K562 (cell line): ENCODE measurements around the gene SYNPO. TPM values are rescaled to one million over a fixed set of nuclear protein-coding genes. Genes with fewer than 3 reads are reported as not detected.

ENCODE experiments used
- ATAC-seq: fragments of 200-7000 bp; cut with Tn5 transposase; 3 replicates; pipeline ENCODE4 v1.9.1; 2020; ENCODE audit warnings: moderate library complexity
- BruUV-seq: library from RNA; stranded (reverse); fragments of 400-500 nt; replicated peaks from 2 replicates; lab custom pipeline; 2021; lab: Mats Ljungman, UMichigan
- CTCF ChIA-PET: fragments of 300-600 bp; formaldehyde crosslinking; extraction: SDS; loops from one replicate; lab custom pipeline; 2021; ENCODE audit warnings: low intra/inter-chr PET ratio; lab: Yijun Ruan, JAX
- POLR2A ChIA-PET: fragments of 300-600, 350-650 bp; sonication (Branson Sonifier 250); formaldehyde crosslinking; extraction: SDS; loops from one replicate; lab custom pipeline; 2021; ENCODE audit warnings: antibody characterized with exemption, inconsistent platforms; lab: Yijun Ruan, JAX
- DNase-seq, 4 experiments: peaks; one replicate each; pipeline versions ENCODE4 v3.0.0 to v3.0.0-alpha.2; 2011 to 2018; ENCODE audit warnings: low spot score in 3 of 4, mixed read lengths in 3 of 4; ENCODE audit errors: extremely low read depth in 1 of 4
- FAIRE-seq: peaks from 2 replicates; lab custom pipeline; 2011; peaks lifted over from hg19 to GRCh38; lab: Jason Lieb, UNC
- H2AFZ ChIP-seq: 2 replicates; pipeline ENCODE4 v1.6.0; 2011; ENCODE audit warnings: low read depth, low read length, control low read depth, inconsistent platforms
- H3K27ac ChIP-seq: fragments of 200-600 bp; 3 replicates; pipeline ENCODE4 v1.8.0; 2011; ENCODE audit warnings: low read depth, mild to moderate bottlenecking, control low read depth, inconsistent platforms, low read length, moderate library complexity, mixed read lengths; ENCODE audit errors: extremely low read depth
- H3K27me3 ChIP-seq, 2 experiments: fragments of 300-600 bp in 1 of 2; 2 replicates in 1 of 2; 3 replicates in 1 of 2; pipeline versions ENCODE4 v1.6.0 to v1.8.0; 2011; ENCODE audit warnings: inconsistent platforms in 2 of 2, low read length in 2 of 2, mild to moderate bottlenecking in 1 of 2, mixed read lengths in 1 of 2, moderate library complexity in 1 of 2; ENCODE audit not compliant: control insufficient read depth in 2 of 2, insufficient read depth in 2 of 2
- H3K36me3 ChIP-seq: fragments of 300-600 bp; 3 replicates; pipeline ENCODE4 v1.8.0; 2011; ENCODE audit warnings: mild to moderate bottlenecking, low read length, inconsistent platforms; ENCODE audit not compliant: control insufficient read depth, insufficient read depth
- H3K4me1 ChIP-seq, 2 experiments: fragments of 200-600 bp in 1 of 2; replicated peaks in 1 of 2; 2 replicates in 1 of 2; 3 replicates in 1 of 2; pipeline versions ENCODE4 v1.5.1 to v1.8.0; 2011; ENCODE audit warnings: inconsistent platforms in 2 of 2, low read length in 2 of 2, mild to moderate bottlenecking in 1 of 2, mixed read lengths in 1 of 2, moderate library complexity in 1 of 2; ENCODE audit not compliant: control insufficient read depth in 2 of 2, insufficient read depth in 2 of 2
- H3K4me2 ChIP-seq: 2 replicates; pipeline ENCODE4 v1.6.1; 2011; ENCODE audit warnings: low read length, control low read depth, inconsistent platforms, mixed read lengths; ENCODE audit not compliant: insufficient read depth
- H3K4me3 ChIP-seq: fragments of 200-600 bp; sonication (generic), shearing (Covaris generic); 2 replicates; pipeline ENCODE4 v1.5.1; 2016; ENCODE audit warnings: control low read depth, inconsistent platforms
- H3K79me2 ChIP-seq: fragments of 200-600 bp; 3 replicates; pipeline ENCODE4 v1.8.0; 2011; ENCODE audit warnings: low read length, inconsistent platforms; ENCODE audit not compliant: control insufficient read depth, insufficient read depth
- H3K9ac ChIP-seq, 2 experiments: 2 replicates each; pipeline versions ENCODE4 v1.6.0 to v1.6.1; 2011; ENCODE audit warnings: low read depth in 2 of 2, low read length in 2 of 2, control low read depth in 1 of 2, inconsistent platforms in 1 of 2, mild to moderate bottlenecking in 1 of 2, mixed read lengths in 1 of 2; ENCODE audit not compliant: insufficient read depth in 1 of 2
- H3K9me1 ChIP-seq: one replicate; pipeline ENCODE4 v1.6.0; 2011; ENCODE audit warnings: inconsistent platforms, mild to moderate bottlenecking, low read length, moderate library complexity; ENCODE audit not compliant: control insufficient read depth, insufficient read depth
- H3K9me3 ChIP-seq: replicated peaks from 2 replicates; pipeline ENCODE4 v1.5.1; 2011; ENCODE audit warnings: low read depth, low read length, inconsistent platforms; ENCODE audit not compliant: control insufficient read depth, insufficient read depth
- H4K20me1 ChIP-seq: replicated peaks from 2 replicates; pipeline ENCODE4 v1.6.1; 2011; ENCODE audit warnings: low read length, inconsistent platforms, mixed read lengths; ENCODE audit not compliant: control insufficient read depth, insufficient read depth
- AFF4 ChIP-seq: sonication (generic); formaldehyde crosslinking; IDR thresholded peaks from 2 replicates; pipeline ENCODE4 v1.8.0; 2023; ENCODE audit warnings: mild to moderate bottlenecking, missing genetic modification reagents
- BRF2 ChIP-seq: IDR thresholded peaks from 3 replicates; pipeline ENCODE4 v1.6.1; 2011; ENCODE audit warnings: borderline replicate concordance, mild to moderate bottlenecking; ENCODE audit not compliant: insufficient read length, insufficient read depth
- SREBF1 ChIP-seq: fragments of 150-350 bp; IDR thresholded peaks from 2 replicates; pipeline ENCODE4 v1.6.1; 2014; ENCODE audit warnings: antibody characterized with exemption, low read depth, low read length, borderline replicate concordance
- TAF7 ChIP-seq: fragments of 450-650 bp; IDR thresholded peaks from 2 replicates; pipeline ENCODE4 v1.6.1; 2016; ENCODE audit warnings: missing genetic modification characterization, missing compliant biosample characterization
- USF1 ChIP-seq: sonication (generic); formaldehyde crosslinking; IDR thresholded peaks from 2 replicates; pipeline ENCODE4 v1.9.0; 2022; ENCODE audit warnings: mild to moderate bottlenecking, missing genetic modification reagents
- ZNF586 ChIP-seq: fragments of 450-650 bp; formaldehyde crosslinking; conservative IDR thresholded peaks from 2 replicates; pipeline ENCODE4 v1.4.0; 2020; ENCODE audit warnings: mild to moderate bottlenecking, moderate library complexity
- WGBS: fragments of 100-300 bp; shearing (Covaris generic); methylation state at CpG from one replicate; pipeline ENCODE4 v1.1.6; 2016; ENCODE audit warnings: low coverage, mixed read lengths; ENCODE audit not compliant: insufficient coverage; ENCODE audit errors: missing lambda C conversion rate; 5-methylcytosine and 5-hydroxymethylcytosine counted together
- in situ Hi-C: fragments of 300-500 bp; cut with MboI; formaldehyde crosslinking; loops from 4 replicates; pipeline ENCODE4 v1.15.0; 2018; ENCODE audit warnings: inconsistent platforms, mixed read lengths
- intact Hi-C: fragments of 100-400 bp; cut with micrococcal nuclease; formaldehyde crosslinking; loops from 2 replicates; pipeline ENCODE4 v1.14.2; 2022
- polyA plus RNA-seq, 8 experiments: library from polyadenylated mRNA; depleted of rRNA in 4 of 8; stranded (reverse) in 5 of 8; unstranded in 3 of 8; fragments of >200 nt; fragmentation: Nextera tagmentation in 2 of 8; fragmentation: Illumina TruSeq in 1 of 8; extraction: Ambion mirVana in 2 of 8; extraction: Trizol in 1 of 8; gene quantifications; 2 replicates each; pipeline versions ENCODE4 v1.2.1 to v1.2.3, GENCODE V29; 2011 to 2014; ENCODE audit warnings: inconsistent platforms in 1 of 8, missing spikeins in 1 of 8
- total RNA-seq, 7 experiments: library from RNA; depleted of rRNA in 6 of 7; stranded (reverse); fragments of >200 nt in 6 of 7; fragmentation: Illumina TruSeq in 2 of 7; extraction: Trizol in 2 of 7; gene quantifications; 2 replicates each; pipeline versions ENCODE4 v1.2.1 to v1.2.3, GENCODE V29; 2011 to 2021; ENCODE audit warnings: low replicate concordance in 1 of 7

The SYNPO gene
- total and polyA plus RNA-seq, 9 of the 15 experiments (the other 6 are each of a cell fraction or from before 2014, with no cell fraction given) = 0.01 to 0.31 (median 0.03) TPM; not detected in 4

GRCh38 chr5:150642567-150642927, 2.1 kb downstream of the SYNPO start:
- H3K27me3 ChIP-seq = peaks cover 11 to 35% of the 10 kb centered on the region in 2 experiments; a peak in 3 of 5 replicates
- no peaks in the 10 kb centered on the region for H3K79me2 ChIP-seq
- BruUV-seq = no TSS peak
- no peaks in the 10 kb centered on the region for H3K36me3 ChIP-seq
- no peak overlapping the region for H2AFZ ChIP-seq
- peaks cover 9 to 18% of the 10 kb centered on the region in 2 experiments; a peak in 4 of 5 replicates for H3K4me1 ChIP-seq
- ATAC-seq (no peak), DNase-seq (no peak), FAIRE-seq (no peak)
- H4K20me1 ChIP-seq = peaks cover 16% of the 10 kb centered on the region
- ChIA-PET POLR2A (interaction anchor here (0.6 to 1.1 kb wide), 3 partner anchors 64 to 133 kb away, joined by 3 read pairs; no protein-coding TSS in a partner anchor), CTCF (no interaction called here)
- H3K4me3 ChIP-seq = no peak overlapping the region
- in situ Hi-C loops = no loop called here
- no peaks in the 10 kb centered on the region for H3K9me1 ChIP-seq
- intact Hi-C loops = no loop called here
- WGBS = 19% methylated on average over 5 of the region's 5 CpGs
- no peak overlapping the region for H3K9ac ChIP-seq
- H3K9me3 ChIP-seq = no peaks in the 10 kb centered on the region
- H3K4me2 ChIP-seq = no peak overlapping the region
- no peak overlapping the region for H3K27ac ChIP-seq
- TF ChIP-seq BRF2 (no peak), ZNF586 (CRISPR knock-in tag) (no peak), SREBF1 (no peak), AFF4 (no peak), USF1 (CRISPR knock-in tag) (peak; percentile 15; the same call in 1 of the 2 replicates), TAF7 (tag) (no peak)
